ENCODE measurements around the gene PTPRU.

Gene PTPRU

GRCh38 chr1:29285771-29286170 lies 49.4 kb downstream of the PTPRU start (continued):
- TF ChIP-seq, protein P1, sequence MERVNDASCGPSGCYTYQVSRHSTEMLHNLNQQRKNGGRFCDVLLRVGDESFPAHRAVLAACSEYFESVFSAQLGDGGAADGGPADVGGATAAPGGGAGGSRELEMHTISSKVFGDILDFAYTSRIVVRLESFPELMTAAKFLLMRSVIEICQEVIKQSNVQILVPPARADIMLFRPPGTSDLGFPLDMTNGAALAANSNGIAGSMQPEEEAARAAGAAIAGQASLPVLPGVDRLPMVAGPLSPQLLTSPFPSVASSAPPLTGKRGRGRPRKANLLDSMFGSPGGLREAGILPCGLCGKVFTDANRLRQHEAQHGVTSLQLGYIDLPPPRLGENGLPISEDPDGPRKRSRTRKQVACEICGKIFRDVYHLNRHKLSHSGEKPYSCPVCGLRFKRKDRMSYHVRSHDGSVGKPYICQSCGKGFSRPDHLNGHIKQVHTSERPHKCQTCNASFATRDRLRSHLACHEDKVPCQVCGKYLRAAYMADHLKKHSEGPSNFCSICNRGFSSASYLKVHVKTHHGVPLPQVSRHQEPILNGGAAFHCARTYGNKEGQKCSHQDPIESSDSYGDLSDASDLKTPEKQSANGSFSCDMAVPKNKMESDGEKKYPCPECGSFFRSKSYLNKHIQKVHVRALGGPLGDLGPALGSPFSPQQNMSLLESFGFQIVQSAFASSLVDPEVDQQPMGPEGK (CRISPR knock-in tag; IDR thresholded peaks at IDR 0.05; ENCODE audit: borderline replicate concordance) = no peak
- TF ChIP-seq ZNF8 (CRISPR knock-in tag; IDR thresholded peaks at IDR 0.05) = no peak
- TF ChIP-seq ARNTL (CRISPR knock-in tag; IDR thresholded peaks at IDR 0.05; ENCODE audit: borderline replicate concordance, low read depth) = no peak
- no peak for TF ChIP-seq BACH2 (CRISPR knock-in tag; IDR thresholded peaks at IDR 0.05; ENCODE audit: borderline replicate concordance)
- no peak for TF ChIP-seq ZFP3 (CRISPR knock-in tag; IDR thresholded peaks at IDR 0.05)
- no peak for TF ChIP-seq ESRRG (CRISPR knock-in tag; IDR thresholded peaks at IDR 0.05)
- TF ChIP-seq, protein P2, sequence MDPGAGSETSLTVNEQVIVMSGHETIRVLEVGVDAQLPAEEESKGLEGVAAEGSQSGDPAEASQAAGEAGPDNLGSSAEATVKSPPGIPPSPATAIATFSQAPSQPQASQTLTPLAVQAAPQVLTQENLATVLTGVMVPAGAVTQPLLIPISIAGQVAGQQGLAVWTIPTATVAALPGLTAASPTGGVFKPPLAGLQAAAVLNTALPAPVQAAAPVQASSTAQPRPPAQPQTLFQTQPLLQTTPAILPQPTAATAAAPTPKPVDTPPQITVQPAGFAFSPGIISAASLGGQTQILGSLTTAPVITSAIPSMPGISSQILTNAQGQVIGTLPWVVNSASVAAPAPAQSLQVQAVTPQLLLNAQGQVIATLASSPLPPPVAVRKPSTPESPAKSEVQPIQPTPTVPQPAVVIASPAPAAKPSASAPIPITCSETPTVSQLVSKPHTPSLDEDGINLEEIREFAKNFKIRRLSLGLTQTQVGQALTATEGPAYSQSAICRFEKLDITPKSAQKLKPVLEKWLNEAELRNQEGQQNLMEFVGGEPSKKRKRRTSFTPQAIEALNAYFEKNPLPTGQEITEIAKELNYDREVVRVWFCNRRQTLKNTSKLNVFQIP (CRISPR knock-in tag; IDR thresholded peaks at IDR 0.05; ENCODE audit: borderline replicate concordance, low read depth) = no peak

- no peak for ATAC-seq
- no peak for TF ChIP-seq ZNF70 (CRISPR knock-in tag; IDR thresholded peaks at IDR 0.05)
- TF ChIP-seq BACH2 (CRISPR knock-in tag; IDR thresholded peaks at IDR 0.05; ENCODE audit: borderline replicate concordance) = no peak
- no peak for TF ChIP-seq ZFP30 (CRISPR knock-in tag; IDR thresholded peaks at IDR 0.05)
- no peak for TF ChIP-seq ISL1 (CRISPR knock-in tag; IDR thresholded peaks at IDR 0.05)
- TF ChIP-seq CSDC2 (CRISPR knock-in tag; IDR thresholded peaks at IDR 0.05) = no peak
- TF ChIP-seq SNAI2 (CRISPR knock-in tag; IDR thresholded peaks at IDR 0.05) = no peak
- TF ChIP-seq ESRRG (CRISPR knock-in tag; IDR thresholded peaks at IDR 0.05) = no peak
- TF ChIP-seq ZC3H10 (CRISPR knock-in tag; IDR thresholded peaks at IDR 0.05) = no peak
- TF ChIP-seq, protein P3, sequence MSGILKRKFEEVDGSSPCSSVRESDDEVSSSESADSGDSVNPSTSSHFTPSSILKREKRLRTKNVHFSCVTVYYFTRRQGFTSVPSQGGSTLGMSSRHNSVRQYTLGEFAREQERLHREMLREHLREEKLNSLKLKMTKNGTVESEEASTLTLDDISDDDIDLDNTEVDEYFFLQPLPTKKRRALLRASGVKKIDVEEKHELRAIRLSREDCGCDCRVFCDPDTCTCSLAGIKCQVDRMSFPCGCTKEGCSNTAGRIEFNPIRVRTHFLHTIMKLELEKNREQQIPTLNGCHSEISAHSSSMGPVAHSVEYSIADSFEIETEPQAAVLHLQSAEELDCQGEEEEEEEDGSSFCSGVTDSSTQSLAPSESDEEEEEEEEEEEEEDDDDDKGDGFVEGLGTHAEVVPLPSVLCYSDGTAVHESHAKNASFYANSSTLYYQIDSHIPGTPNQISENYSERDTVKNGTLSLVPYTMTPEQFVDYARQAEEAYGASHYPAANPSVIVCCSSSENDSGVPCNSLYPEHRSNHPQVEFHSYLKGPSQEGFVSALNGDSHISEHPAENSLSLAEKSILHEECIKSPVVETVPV (CRISPR knock-in tag; IDR thresholded peaks at IDR 0.05) = no peak
- TF ChIP-seq PPARA (CRISPR knock-in tag; IDR thresholded peaks at IDR 0.05; ENCODE audit: borderline replicate concordance) = no peak
- TF ChIP-seq, protein P4, sequence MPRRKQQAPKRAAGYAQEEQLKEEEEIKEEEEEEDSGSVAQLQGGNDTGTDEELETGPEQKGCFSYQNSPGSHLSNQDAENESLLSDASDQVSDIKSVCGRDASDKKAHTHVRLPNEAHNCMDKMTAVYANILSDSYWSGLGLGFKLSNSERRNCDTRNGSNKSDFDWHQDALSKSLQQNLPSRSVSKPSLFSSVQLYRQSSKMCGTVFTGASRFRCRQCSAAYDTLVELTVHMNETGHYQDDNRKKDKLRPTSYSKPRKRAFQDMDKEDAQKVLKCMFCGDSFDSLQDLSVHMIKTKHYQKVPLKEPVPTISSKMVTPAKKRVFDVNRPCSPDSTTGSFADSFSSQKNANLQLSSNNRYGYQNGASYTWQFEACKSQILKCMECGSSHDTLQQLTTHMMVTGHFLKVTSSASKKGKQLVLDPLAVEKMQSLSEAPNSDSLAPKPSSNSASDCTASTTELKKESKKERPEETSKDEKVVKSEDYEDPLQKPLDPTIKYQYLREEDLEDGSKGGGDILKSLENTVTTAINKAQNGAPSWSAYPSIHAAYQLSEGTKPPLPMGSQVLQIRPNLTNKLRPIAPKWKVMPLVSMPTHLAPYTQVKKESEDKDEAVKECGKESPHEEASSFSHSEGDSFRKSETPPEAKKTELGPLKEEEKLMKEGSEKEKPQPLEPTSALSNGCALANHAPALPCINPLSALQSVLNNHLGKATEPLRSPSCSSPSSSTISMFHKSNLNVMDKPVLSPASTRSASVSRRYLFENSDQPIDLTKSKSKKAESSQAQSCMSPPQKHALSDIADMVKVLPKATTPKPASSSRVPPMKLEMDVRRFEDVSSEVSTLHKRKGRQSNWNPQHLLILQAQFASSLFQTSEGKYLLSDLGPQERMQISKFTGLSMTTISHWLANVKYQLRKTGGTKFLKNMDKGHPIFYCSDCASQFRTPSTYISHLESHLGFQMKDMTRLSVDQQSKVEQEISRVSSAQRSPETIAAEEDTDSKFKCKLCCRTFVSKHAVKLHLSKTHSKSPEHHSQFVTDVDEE (CRISPR knock-in tag; IDR thresholded peaks at IDR 0.05) = no peak
- no peak for TF ChIP-seq ZFP3 (CRISPR knock-in tag; IDR thresholded peaks at IDR 0.05)
- no peak for TF ChIP-seq TCF4 (CRISPR knock-in tag; IDR thresholded peaks at IDR 0.05; ENCODE audit: borderline replicate concordance)
- no peak for TF ChIP-seq RARB (CRISPR knock-in tag; IDR thresholded peaks at IDR 0.05)
- TF ChIP-seq OSR1 (CRISPR knock-in tag; IDR thresholded peaks at IDR 0.05) = no peak
These were observed 50.0 kb downstream of the PTPRU start for GRCh38 chr1:29286194-29286767.

- no peak for ATAC-seq
- no peak for TF ChIP-seq OSR1 (CRISPR knock-in tag; IDR thresholded peaks at IDR 0.05)
- TF ChIP-seq ZFP3 (CRISPR knock-in tag; IDR thresholded peaks at IDR 0.05) = no peak
- TF ChIP-seq CSDC2 (CRISPR knock-in tag; IDR thresholded peaks at IDR 0.05) = no peak
- TF ChIP-seq TOX (CRISPR knock-in tag; IDR thresholded peaks at IDR 0.05; ENCODE audit: borderline replicate concordance) = no peak
- TF ChIP-seq ZNF70 (CRISPR knock-in tag; IDR thresholded peaks at IDR 0.05) = no peak
- TF ChIP-seq ZNF565 (CRISPR knock-in tag; conservative IDR thresholded peaks at IDR 0.05; ENCODE audit: low read depth) = no peak
- no peak for TF ChIP-seq ZNF8 (CRISPR knock-in tag; IDR thresholded peaks at IDR 0.05)
- TF ChIP-seq, protein P5, sequence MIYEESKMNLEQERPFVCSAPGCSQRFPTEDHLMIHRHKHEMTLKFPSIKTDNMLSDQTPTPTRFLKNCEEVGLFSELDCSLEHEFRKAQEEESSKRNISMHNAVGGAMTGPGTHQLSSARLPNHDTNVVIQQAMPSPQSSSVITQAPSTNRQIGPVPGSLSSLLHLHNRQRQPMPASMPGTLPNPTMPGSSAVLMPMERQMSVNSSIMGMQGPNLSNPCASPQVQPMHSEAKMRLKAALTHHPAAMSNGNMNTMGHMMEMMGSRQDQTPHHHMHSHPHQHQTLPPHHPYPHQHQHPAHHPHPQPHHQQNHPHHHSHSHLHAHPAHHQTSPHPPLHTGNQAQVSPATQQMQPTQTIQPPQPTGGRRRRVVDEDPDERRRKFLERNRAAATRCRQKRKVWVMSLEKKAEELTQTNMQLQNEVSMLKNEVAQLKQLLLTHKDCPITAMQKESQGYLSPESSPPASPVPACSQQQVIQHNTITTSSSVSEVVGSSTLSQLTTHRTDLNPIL (CRISPR knock-in tag; IDR thresholded peaks at IDR 0.05; ENCODE audit: low read depth) = no peak
- TF ChIP-seq, protein P2 (CRISPR knock-in tag; IDR thresholded peaks at IDR 0.05; ENCODE audit: borderline replicate concordance, low read depth) = no peak
- no peak for TF ChIP-seq RARB (CRISPR knock-in tag; IDR thresholded peaks at IDR 0.05)
- TF ChIP-seq, protein P1 (CRISPR knock-in tag; IDR thresholded peaks at IDR 0.05; ENCODE audit: borderline replicate concordance) = no peak
- no peak for TF ChIP-seq BACH2 (CRISPR knock-in tag; IDR thresholded peaks at IDR 0.05; ENCODE audit: borderline replicate concordance)
These were observed 53.2 kb downstream of the PTPRU start for GRCh38 chr1:29289493-29289892.

Data from SK-N-SH treated with all-trans-retinoic acid at 6 μM for 48 hours (cell line).